ENCODE data around the gene CHRNB2.

The CHRNB2 gene

GRCh38 chr1:154546264-154547063 lies 21.1 kb upstream of the CHRNB2 start:
- TF ChIP-seq, protein P1, sequence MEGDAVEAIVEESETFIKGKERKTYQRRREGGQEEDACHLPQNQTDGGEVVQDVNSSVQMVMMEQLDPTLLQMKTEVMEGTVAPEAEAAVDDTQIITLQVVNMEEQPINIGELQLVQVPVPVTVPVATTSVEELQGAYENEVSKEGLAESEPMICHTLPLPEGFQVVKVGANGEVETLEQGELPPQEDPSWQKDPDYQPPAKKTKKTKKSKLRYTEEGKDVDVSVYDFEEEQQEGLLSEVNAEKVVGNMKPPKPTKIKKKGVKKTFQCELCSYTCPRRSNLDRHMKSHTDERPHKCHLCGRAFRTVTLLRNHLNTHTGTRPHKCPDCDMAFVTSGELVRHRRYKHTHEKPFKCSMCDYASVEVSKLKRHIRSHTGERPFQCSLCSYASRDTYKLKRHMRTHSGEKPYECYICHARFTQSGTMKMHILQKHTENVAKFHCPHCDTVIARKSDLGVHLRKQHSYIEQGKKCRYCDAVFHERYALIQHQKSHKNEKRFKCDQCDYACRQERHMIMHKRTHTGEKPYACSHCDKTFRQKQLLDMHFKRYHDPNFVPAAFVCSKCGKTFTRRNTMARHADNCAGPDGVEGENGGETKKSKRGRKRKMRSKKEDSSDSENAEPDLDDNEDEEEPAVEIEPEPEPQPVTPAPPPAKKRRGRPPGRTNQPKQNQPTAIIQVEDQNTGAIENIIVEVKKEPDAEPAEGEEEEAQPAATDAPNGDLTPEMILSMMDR (IDR thresholded peaks at IDR 0.05; ENCODE audit: insufficient read depth, low read depth, low read length, missing control alignments): peak; percentile 58
- peak; percentile 59 for DNase-seq (ENCODE audit: low read depth)
- no peak overlapping the region for H3K4me3 ChIP-seq (ENCODE audit: low read length)

DNA sequence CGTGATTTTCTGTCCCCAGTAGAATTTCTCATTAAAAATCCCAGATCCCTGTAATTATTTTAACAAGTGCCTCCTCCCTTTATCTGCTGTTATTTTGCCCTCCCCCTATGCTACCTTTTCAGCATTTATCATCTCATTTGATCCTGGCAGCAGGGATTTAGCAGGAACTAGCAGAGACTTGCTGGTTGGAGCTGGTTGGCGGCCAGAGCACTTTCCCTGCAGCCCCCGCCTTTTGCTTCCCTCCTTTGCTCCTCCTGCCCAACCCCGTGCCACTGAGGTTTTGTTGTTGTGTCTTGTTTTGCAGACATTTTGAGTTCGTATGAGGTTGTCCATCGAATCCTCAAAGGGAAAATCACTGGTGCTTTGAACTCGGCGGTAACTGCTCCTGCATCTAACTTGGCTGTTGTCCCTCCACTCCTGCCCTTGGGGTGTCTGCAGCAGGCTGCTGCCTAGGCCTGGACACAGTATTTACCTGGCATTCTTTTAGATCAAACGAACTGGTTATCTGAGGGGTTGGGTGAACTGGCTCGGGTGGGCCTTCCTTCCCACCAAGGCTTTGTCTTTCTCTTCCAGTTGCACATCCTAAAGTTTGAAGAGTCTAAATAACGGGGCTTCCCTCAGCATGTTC lies 20.4 kb upstream of the CHRNB2 start:
- TF ChIP-seq, protein P1 (IDR thresholded peaks at IDR 0.05; ENCODE audit: insufficient read depth, low read depth, low read length, missing control alignments): no peak
- DNase-seq (ENCODE audit: low read depth): peak; percentile 28
- no peak overlapping the region for H3K4me3 ChIP-seq (ENCODE audit: low read length)

GRCh38 chr1:154548028-154548427 lies 19.6 kb upstream of the CHRNB2 start:
- no peak overlapping the region for H3K4me3 ChIP-seq (ENCODE audit: low read length)
- TF ChIP-seq, protein P1 (IDR thresholded peaks at IDR 0.05; ENCODE audit: insufficient read depth, low read depth, low read length, missing control alignments): no peak
- no peak for DNase-seq (ENCODE audit: low read depth)

- no peak for DNase-seq (ENCODE audit: low read depth)
- TF ChIP-seq, protein P1 (IDR thresholded peaks at IDR 0.05; ENCODE audit: insufficient read depth, low read depth, low read length, missing control alignments): no peak
- no peak overlapping the region for H3K4me3 ChIP-seq (ENCODE audit: low read length)
Measured at GRCh38 chr1:154549202-154549770, 18.3 kb upstream of the CHRNB2 start.

DNA sequence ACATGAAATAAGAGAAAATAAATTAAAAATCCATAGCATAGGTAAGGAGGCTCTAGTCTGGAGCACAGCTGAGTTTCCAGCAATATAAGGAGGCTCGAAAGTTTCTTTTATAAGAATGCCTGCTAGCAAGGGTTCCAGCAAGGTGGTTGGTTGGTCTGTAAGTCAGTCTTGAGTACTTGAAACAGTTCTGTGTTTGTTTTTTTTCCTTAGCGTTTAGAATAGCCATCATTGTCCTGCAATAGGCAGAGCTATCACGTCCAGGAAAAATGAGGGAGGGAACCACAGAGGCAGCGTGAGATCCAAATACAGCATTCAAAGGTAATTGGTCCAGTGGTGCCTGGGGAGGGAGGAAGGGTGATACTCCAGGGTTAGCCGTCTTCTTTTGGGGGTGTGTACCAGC lies 17.5 kb upstream of the CHRNB2 start:
- H3K4me3 ChIP-seq (ENCODE audit: low read length): no peak overlapping the region
- TF ChIP-seq, protein P1 (IDR thresholded peaks at IDR 0.05; ENCODE audit: insufficient read depth, low read depth, low read length, missing control alignments): no peak
- DNase-seq (ENCODE audit: low read depth): no peak

- TF ChIP-seq, protein P1 (IDR thresholded peaks at IDR 0.05; ENCODE audit: insufficient read depth, low read depth, low read length, missing control alignments): no peak
- no peak for DNase-seq (ENCODE audit: low read depth)
- H3K4me3 ChIP-seq (ENCODE audit: low read length): no peak overlapping the region
Measured at GRCh38 chr1:154550657-154551056, 16.9 kb upstream of the CHRNB2 start.

Measured in epithelial cell of esophagus (primary cell).